NB4 (cell line): ENCODE measurements around the gene SPATA16.

ENCODE experiments used
- POLR2A ChIP-seq: IDR thresholded peaks from 2 replicates; pipeline ENCODE4 v1.6.1; 2011; ENCODE audit warnings: mild to moderate bottlenecking; ENCODE audit not compliant: insufficient read length; ENCODE audit errors: extremely low read depth
- TF ChIP-seq, protein P1 (sequence below): IDR thresholded peaks from one replicate; pipeline ENCODE4 v1.5.1; 2012; ENCODE audit warnings: low read depth, low read length

- TF ChIP-seq, protein P1, sequence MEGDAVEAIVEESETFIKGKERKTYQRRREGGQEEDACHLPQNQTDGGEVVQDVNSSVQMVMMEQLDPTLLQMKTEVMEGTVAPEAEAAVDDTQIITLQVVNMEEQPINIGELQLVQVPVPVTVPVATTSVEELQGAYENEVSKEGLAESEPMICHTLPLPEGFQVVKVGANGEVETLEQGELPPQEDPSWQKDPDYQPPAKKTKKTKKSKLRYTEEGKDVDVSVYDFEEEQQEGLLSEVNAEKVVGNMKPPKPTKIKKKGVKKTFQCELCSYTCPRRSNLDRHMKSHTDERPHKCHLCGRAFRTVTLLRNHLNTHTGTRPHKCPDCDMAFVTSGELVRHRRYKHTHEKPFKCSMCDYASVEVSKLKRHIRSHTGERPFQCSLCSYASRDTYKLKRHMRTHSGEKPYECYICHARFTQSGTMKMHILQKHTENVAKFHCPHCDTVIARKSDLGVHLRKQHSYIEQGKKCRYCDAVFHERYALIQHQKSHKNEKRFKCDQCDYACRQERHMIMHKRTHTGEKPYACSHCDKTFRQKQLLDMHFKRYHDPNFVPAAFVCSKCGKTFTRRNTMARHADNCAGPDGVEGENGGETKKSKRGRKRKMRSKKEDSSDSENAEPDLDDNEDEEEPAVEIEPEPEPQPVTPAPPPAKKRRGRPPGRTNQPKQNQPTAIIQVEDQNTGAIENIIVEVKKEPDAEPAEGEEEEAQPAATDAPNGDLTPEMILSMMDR = no peak
- TF ChIP-seq POLR2A = no peak
Measured at GRCh38 chr3:173064631-173065030, 76.4 kb downstream of the SPATA16 start.
